Measurements from ENCODE around the gene CNTN4.

CNTN4 gene

GRCh38 chr3:2595486-2595885 lies 496.8 kb downstream of the CNTN4 start:
- Histone ChIP-seq H3K4me2 (ENCODE audit: low read length) (no peak overlapping the region), H3K27me3 (ENCODE audit: insufficient read depth, low read length) (no peaks in the 10 kb centered on the region), H2AFZ (ENCODE audit: low read length) (no peak overlapping the region), H3K79me2 (ENCODE audit: insufficient read depth, low read length) (no peaks in the 10 kb centered on the region), H3K4me1 (ENCODE audit: insufficient read depth, low read length, severe bottlenecking) (no peaks in the 10 kb centered on the region), H3F3A (ENCODE audit: insufficient read depth, low read length) (no peaks in the 10 kb centered on the region), H3K9ac (ENCODE audit: low read length) (no peak overlapping the region), H4K20me1 (ENCODE audit: insufficient read depth, low read length) (no peaks in the 10 kb centered on the region), H3K36me3 (ENCODE audit: insufficient read depth, low read length) (no peaks in the 10 kb centered on the region), H3K9me3 (ENCODE audit: low read length) (no peaks in the 10 kb centered on the region), H3K27ac (ENCODE audit: low read depth, low read length, poor library complexity, severe bottlenecking) (no peak overlapping the region), H3K4me3 (ENCODE audit: low read depth, low read length, poor library complexity, severe bottlenecking) (no peak overlapping the region), H3K9me2 (ENCODE audit: low read depth, low read length) (no peaks in the 10 kb centered on the region)
- TF ChIP-seq EZH2 (IDR thresholded peaks at IDR 0.05; ENCODE audit: borderline replicate concordance, low read length) (no peak), CTCF (IDR thresholded peaks at IDR 0.05; ENCODE audit: low read length) (no peak)

DNA sequence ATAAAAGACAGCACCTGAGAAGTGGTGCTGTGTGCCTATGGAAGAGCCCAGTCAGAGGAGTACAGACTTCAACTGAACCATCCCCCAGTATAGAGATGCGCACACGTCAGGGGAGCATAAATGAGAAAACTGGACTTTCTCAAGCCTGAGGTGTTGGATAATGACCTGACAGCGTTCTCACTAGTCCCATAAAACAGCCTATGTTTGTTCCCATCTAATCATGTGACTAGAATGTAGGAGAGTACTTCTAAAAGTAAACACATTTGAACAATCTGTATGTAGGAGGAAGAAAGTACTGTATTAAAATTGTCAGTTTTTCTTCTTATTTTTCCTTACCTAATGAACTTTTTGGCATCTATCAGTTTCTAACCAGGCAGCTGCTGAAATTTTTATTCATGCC lies 498.9 kb downstream of the CNTN4 start:
- H3K9me3 ChIP-seq (ENCODE audit: low read length) = no peaks in the 10 kb centered on the region
- no peak overlapping the region for H2AFZ ChIP-seq (ENCODE audit: low read length)
- no peak overlapping the region for H3K27ac ChIP-seq (ENCODE audit: low read depth, low read length, poor library complexity, severe bottlenecking)
- H3K9ac ChIP-seq (ENCODE audit: low read length) = no peak overlapping the region
- no peaks in the 10 kb centered on the region for H3K9me2 ChIP-seq (ENCODE audit: low read depth, low read length)
- H3F3A ChIP-seq (ENCODE audit: insufficient read depth, low read length) = no peaks in the 10 kb centered on the region
- H3K4me3 ChIP-seq (ENCODE audit: low read depth, low read length, poor library complexity, severe bottlenecking) = no peak overlapping the region
- no peaks in the 10 kb centered on the region for H3K27me3 ChIP-seq (ENCODE audit: insufficient read depth, low read length)
- H3K4me1 ChIP-seq (ENCODE audit: insufficient read depth, low read length, severe bottlenecking) = no peaks in the 10 kb centered on the region
- no peak overlapping the region for H3K4me2 ChIP-seq (ENCODE audit: low read length)
- TF ChIP-seq CTCF (IDR thresholded peaks at IDR 0.05; ENCODE audit: low read length) (no peak), EZH2 (IDR thresholded peaks at IDR 0.05; ENCODE audit: borderline replicate concordance, low read length) (no peak)
- no peaks in the 10 kb centered on the region for H4K20me1 ChIP-seq (ENCODE audit: insufficient read depth, low read length)
- H3K36me3 ChIP-seq (ENCODE audit: insufficient read depth, low read length) = no peaks in the 10 kb centered on the region
- no peaks in the 10 kb centered on the region for H3K79me2 ChIP-seq (ENCODE audit: insufficient read depth, low read length)

DNA sequence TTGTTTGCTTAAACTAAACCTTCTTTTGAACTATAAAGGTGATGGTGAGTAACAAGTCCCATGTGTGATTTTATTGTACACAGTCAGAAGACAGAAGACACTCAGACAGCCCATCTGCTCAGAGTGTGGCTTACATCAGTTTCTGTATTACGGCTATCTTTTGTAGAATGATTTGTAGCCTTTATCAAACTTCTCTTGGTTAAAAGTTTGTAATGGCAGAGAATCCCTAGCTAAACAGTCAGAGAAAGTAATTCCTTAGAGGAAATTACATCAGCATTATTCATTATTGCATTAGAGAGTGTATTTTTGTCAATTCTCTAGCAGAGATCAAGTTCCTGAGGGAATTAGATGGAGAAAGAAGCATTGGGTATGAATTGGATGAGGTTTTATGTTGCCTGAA lies 500.8 kb downstream of the CNTN4 start:
- H3K27me3 ChIP-seq (ENCODE audit: insufficient read depth, low read length) = no peaks in the 10 kb centered on the region
- no peak overlapping the region for H2AFZ ChIP-seq (ENCODE audit: low read length)
- no peaks in the 10 kb centered on the region for H4K20me1 ChIP-seq (ENCODE audit: insufficient read depth, low read length)
- TF ChIP-seq EZH2 (IDR thresholded peaks at IDR 0.05; ENCODE audit: borderline replicate concordance, low read length) = no peak
- TF ChIP-seq CTCF (IDR thresholded peaks at IDR 0.05; ENCODE audit: low read length) = no peak
- no peaks in the 10 kb centered on the region for H3K9me3 ChIP-seq (ENCODE audit: low read length)
- H3K4me1 ChIP-seq (ENCODE audit: insufficient read depth, low read length, severe bottlenecking) = no peaks in the 10 kb centered on the region
- H3K36me3 ChIP-seq (ENCODE audit: insufficient read depth, low read length) = no peaks in the 10 kb centered on the region
- no peaks in the 10 kb centered on the region for H3F3A ChIP-seq (ENCODE audit: insufficient read depth, low read length)
- H3K79me2 ChIP-seq (ENCODE audit: insufficient read depth, low read length) = no peaks in the 10 kb centered on the region
- no peak overlapping the region for H3K9ac ChIP-seq (ENCODE audit: low read length)
- H3K4me2 ChIP-seq (ENCODE audit: low read length) = no peak overlapping the region
- H3K27ac ChIP-seq (ENCODE audit: low read depth, low read length, poor library complexity, severe bottlenecking) = no peak overlapping the region
- H3K9me2 ChIP-seq (ENCODE audit: low read depth, low read length) = no peaks in the 10 kb centered on the region
- H3K4me3 ChIP-seq (ENCODE audit: low read depth, low read length, poor library complexity, severe bottlenecking) = no peak overlapping the region
